DMS53 (cell line): ENCODE results near the gene DDX25.
A peak's percentile ranks its signal among the peaks of the same experiment; 100 is the strongest.
"Not testable (repeated sequence)": the region's sequence is repeated elsewhere in the genome, so short reads cannot be mapped to it uniquely, and the experiment has no call there.

Experiments used
- DNase-seq: peaks from one replicate; lab custom pipeline; 2025; lab: John Stamatoyannopoulos, UW

The DDX25 gene

DNA sequence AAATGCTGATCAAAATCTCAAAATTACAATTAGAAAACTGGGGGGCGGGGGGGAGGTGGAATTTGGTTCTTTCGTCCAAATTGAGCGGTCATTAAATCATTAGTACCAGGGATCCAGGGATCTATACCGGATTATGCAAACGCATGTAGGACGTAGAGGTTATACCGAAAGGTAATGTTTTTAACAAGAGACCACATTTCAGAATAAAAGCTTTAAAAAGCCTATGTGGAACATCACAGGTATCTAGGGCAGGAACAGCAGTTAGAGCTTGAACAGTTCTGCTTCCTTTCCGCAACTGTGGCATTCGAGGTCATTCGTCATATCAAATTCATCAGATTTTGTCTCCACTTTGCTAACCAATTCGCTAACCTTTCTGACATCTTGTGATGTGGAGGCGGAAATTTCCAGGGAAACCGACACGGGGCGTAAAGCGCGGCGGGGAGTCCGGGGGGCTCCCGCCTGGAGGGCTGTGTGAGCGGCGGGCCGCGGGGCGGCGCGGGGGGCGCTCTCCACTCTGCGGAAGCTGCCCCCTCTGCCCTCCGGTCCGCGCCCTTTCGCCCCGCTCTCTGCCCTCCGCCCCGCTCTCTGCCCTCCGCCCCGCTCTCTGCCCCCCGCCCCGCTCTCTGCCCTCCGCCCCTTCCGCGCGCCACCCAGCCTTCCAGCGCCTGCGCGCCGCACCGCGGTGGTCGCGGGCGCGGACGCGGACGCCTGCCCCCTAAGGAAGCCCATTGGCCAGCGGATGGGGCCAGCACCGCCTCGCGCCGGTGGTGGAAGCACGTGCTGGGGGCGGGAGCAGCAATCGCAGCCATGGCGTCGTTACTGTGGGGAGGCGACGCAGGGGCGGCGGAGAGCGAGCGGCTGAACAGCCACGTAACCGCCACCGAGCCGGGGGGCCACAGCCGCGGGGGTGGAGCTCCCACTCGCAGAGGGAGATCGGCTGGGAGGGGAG is at the start of gene DDX25:
DDX25 (plus strand) TSS at position 798 of the 949 bp plus-strand sequence; CDS start at position 808, 10 bp downstream.
- peak; percentile 37 for DNase-seq

DNA sequence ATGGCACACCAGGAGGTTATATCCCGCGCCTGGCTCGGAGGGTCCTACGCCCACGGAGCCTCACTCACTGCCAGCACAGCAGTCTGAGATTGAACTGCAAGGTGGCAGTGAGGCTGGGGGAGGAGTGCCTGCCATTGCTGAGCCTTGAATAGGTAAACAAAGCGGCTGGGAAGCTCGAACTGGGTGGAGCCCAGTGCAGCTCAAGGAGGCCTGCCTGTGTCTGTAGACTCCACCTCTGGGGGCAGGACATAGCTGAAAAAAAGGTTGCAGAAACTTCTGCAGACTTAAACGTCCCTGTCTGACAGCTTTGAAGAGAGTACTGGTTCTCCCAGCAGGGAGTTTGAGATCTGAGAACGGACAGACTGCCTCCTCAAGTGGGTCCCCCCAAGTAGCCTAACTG is 46.6 kb upstream of the DDX25 start:
- DNase-seq: not testable (repeated sequence)

DNA sequence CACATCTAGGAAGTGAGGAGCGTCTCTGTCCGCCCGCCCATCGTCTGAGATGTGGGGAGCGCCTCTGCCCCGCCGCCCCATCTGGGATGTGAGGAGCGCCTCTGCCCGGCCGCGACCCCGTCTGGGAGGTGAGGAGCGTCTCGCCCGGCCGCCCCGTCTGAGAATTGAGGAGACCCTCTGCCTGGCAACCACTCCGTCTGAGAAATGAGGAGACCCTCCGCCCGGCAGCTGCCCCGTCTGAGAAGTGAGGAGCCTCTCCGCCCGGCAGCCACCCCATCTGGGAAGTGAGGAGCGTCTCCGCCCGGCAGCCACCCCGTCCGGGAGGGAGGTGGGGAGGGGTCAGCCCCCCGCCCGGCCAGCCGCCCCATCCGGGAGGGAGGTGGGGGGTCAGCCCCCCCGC is 41.5 kb upstream of the DDX25 start:
- DNase-seq: not testable (repeated sequence)

DNA sequence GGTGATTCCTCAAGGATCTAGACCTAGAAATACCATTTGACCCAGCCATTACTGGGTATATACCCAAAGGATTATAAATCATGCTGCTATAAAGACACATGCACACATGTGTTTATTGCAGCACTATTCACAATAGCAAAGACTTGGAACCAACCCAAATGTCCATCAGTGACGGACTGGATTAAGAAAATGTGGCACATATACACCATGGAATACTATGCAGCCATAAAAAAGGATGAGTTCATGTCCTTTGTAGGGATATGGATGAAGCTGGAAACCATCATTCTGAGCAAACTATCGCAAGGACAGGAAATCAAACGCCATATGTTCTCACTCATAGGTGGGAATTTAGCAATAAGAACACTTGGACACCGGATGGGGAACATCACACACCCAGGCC is 39.0 kb upstream of the DDX25 start:
- not testable (repeated sequence) for DNase-seq

DNA sequence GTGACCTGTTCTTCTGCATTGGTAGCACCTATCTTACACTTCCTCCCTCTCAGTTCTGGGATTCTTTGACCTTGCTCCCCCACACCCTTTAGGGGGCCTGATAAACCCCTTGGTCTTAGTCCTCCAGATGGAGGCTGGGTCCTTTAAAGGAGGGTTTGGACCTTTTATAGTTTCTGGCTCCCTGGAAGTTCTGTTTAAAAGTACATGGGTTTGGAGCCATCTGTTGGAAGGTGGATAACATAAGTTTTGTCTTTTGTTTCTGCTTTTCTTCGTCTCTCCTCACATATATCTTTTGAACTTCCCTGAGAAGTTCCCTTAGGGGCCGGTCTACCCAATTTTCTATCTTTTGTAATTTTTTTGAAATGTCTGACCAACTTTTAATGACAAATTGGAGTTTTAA is 34.8 kb upstream of the DDX25 start:
- DNase-seq: peak; percentile 11

DNA sequence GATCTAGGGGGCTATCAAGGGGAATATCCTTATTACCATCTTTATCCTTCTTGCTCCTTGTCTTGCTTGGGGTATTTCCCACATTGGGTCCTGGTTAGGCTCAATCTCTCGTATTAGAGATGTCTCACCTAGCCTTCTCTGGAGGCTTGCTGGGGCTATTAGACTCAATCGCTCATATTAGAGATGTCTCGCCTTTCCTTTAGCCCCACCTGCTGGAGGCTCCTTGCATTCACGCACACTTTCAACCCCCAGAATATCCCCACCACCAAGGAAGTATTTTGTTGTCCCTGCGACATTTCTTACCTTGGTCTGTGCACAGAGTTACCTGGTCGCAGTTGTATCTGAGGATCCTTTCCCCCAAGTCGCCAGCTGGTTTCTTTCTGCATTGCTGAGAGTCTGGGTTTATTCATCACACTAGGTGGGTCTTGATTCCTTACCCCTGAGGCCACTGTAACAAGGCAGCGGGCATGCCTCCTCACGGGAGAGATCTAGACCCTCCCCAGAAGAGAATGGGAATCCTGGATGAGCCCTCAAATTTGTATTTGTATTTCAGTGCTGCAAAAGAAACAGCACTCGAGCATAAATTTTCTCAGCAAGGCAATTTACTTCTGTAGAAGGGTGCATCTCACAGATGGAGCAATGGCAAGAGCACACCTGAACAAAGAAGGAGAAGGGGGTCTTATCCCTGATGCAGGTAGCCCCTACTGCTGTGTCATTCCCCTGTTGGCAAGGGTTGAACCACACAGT is 32.7 kb upstream of the DDX25 start:
- DNase-seq: peak; percentile 80

DNA sequence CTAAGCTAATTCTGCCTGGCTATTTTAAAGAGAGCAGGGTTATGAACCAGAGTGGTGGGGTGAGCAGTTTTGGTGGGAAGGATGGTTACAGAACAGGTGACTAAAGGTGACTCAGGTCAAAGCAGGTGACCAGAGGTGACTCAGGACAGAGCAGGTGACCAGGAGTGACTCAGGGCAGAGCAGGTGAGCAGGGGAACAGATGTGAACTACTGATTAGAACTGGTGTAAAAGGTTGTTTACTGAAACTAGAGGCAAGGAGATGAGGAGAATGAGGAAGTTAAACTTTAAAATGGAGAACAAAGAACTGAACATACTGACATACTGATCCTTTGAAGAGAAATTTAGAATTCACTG is 32.2 kb upstream of the DDX25 start:
- DNase-seq: peak; percentile 63

DNA sequence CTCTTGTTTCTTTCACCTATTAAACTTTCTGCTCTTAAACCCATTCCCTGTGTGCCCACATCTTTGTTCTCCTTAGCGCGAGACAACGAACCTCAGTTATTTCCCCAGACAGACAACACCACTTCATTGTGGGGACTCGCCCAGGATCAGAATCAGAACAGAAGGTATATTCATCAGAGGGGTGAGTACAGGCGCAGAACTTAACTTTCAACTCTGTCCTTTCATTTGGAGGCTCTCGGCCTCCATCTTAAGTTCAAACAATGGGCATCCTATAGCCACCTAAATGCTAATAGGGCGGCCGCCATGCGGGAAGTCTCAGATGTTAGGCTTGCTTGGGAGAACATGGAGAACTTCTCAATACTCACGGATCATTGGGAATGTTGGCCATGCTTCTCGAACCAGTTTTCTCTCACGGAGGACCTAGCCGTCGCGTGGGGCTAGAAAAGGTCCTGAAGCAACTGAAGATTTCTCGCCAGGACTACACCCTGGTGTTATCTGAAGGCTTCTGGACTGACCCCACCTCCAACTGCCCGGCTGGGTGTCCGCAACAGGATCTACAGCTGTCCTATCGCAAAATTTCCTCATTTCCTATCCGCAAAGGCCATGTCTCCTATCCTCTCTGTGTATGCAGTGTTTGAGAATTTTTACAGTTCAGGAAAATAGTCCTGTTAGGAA is 30.3 kb upstream of the DDX25 start:
- DNase-seq: no peak

DNA sequence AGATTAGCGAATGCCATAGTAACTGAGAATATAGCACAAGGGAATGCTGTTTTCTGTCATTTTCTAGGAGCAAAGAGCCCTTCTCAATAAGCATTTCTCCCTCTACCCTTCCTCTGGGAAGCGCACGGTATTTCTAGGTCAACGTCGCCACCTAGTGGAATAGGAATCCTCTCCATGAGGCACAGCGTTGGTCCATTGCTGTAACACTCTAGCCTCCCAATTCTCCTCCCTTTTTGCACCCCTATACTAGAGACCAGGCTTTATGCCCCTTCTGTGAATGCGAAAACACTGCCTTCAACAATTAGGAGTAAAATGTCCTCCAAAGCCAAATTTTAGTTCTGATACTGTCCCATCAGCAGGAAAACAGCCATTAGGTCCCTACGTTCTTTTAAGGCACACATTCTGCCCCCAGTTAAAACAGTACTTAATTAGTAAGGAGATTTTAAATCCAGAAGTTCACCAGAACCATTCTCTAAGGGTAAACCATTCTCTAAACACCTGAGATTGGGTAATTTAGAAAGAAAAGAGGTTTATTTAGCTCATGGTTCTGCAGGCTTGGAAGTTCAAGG is 29.7 kb upstream of the DDX25 start:
- peak; percentile 87 for DNase-seq

DNA sequence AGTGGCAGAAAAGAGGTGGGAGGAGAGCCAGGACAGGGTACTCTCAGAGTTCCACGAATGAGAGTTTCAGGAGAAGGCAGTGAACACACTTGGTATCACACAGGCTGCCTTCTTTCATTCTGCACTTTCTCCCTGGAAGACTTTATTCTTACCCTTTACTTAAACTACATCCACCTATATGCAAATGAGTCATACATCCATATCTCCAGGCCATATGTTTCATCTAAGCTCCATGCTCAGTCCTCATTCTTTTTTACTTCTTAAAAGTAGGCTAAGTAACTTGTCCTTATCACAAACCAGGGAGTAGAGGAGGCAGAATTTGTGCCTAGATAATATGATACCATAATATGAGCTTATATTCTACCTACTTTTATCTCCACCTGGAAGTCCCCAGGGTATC is 23.0 kb upstream of the DDX25 start:
- no peak for DNase-seq

DNA sequence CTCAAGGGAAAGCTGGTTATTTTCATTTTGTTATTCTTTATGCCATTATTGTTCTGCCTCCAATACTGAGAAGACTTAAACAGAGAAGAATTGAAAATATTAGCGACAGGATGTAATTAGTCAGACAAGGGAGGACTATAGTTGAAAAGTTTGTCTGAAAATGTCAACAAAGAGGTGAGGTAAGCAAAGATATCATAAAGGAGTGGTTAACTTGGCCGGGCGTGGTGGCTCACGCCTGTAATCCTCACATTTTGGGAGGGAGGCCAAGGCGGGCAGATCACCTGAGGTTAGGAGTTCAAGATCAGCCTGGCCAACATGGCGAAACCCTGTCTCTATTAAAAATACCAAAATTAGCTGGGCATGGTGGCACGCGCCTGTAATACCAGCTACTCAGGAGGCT is 20.9 kb upstream of the DDX25 start:
- no peak for DNase-seq

GRCh38 chr11:125886997-125887372 is 17.3 kb upstream of the DDX25 start:
- peak; percentile 89 for DNase-seq

DNA sequence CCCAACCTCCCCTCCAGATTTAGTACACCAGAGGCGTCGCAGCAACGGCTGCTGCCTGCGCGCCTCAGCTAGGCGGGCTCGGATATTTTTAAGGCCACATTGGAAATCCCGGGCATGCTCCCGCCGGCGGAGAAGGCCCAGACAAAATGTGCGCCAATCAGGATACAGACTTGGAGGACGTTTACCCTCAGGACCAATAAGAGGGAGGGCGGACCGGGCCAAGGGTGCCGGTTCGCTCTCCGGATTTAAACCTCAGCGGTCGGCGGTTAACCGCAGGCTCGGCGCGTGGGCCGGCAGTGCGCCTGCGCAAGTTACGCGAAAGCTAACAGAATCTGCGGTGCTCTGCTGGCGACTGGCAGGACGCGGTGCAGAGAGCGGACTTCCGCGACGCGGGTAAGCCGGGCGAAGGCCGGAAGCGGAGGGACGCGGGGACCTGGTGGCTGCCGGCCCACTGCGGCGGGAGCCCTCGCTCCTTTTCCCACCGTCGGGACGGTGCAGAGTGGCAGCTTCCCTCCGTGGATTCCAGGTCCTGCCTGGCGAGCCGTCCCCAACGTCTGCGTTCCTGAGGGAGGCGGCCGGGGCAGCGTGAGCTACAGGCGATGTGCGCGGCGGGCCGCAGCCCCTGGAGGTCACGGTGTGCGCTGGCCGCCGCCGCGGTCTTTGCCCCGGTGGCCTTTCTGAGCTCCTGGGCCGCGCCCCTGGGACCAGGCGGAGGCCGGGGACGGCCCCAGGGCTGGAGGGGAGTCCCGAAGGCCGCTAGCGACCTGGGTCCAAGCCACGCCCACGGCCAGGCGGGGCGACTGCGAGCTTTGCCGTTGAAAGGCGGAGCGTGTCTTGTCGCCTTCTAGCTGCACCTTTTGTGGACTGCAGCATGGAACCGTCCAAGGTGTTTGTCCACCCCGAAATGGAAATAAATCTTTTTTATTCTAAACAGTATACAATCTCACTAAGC is 16.7 kb upstream of the DDX25 start, which contains the start of gene HYLS1:
HYLS1 (plus strand) TSS at position 296 of the 952 bp plus-strand sequence. CDS start 11,701 bp downstream, outside the sequence.
- peak; percentile 99 for DNase-seq

DNA sequence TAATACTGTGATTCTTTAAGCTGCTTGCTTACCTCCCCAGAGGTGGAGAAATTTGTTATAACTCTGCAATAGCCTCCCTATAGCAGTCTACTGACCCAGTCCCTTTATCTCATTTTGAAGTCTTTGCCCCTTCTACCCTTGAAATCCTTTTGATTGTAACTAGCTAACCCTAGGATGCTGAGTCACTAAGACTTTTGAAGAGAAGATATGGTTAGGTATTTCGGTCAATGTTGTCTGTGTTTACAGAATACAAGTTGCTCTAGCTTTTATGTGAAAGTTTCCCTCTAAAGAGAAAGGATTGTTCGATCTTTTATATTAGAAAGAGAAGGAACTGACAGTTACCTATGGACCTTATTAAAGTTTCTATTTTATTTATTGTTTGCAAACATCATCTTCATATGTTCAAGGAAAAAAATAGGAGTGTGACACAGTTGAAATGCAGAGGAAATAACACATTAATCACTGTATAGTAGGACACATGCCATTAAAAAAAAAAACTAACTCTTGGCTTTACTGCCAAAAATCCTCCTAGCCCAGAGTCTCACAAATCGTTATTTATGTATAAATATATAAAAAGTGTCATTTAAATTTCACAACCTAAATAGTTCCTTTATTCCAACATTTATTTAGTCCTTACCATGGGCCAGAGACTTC is 13.7 kb upstream of the DDX25 start:
- no peak for DNase-seq

- no peak for DNase-seq
Measured at GRCh38 chr11:125892071-125892470, 12.2 kb upstream of the DDX25 start.

- no peak for DNase-seq
Measured at GRCh38 chr11:125892994-125893393, 11.3 kb upstream of the DDX25 start.

DNA sequence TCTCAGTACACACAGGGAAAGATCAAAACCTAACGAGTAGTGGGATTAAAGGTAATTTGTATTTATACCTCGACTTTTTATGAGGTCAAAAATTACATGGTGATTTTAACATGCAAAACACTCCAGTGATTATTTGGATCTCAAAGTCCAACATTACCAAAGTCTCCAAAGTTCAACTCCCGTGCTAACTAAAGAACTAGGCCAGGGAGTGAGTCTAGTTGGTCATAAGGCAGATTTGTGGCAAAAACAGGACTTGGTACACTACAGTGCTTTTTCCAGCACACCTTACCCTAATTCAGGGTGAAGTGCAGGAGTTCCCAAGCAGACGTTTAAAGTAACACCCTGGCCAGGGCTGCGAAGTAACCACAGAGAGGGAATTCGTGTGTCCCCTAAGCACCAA is 2.4 kb upstream of the DDX25 start:
- peak; percentile 37 for DNase-seq

GRCh38 chr11:125902277-125902926 is 1.9 kb upstream of the DDX25 start:
- peak; percentile 61 for DNase-seq

DNA sequence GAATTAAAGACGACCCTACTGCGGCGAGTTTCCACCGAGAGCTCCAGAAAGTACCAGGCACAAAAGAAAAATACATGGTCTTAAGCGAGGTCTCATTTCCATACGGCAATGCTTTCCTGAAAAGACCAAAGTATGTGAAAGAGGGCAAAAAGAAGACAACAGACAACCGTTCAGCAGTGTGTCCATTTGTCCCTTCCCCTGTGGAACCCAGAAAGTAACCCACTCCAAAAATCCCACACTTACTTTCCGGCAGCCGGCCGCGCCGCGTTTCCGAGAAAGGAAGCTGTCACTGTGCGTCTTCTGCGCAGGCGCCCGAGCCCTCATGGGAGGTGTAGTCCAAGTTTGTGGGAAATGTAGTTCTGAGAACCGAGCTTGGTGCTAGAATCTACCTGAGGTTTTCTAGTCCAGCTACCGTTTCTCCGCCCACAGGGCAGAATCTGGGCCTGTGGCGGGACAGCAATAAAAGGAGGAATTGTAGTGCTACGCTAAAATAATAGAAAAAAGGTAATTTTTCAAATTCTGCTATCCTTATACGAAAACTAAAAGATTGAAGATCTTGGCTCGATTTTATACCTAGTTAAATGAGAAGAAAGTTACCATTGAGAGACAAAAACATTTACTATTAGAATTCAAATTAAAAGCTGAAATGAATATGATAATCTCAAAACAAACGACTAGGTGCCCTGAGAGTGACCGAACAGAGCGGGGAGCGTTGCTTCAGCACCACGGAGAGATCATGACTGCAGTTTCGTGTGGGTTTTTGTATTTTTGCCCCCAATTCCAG is 1.2 kb upstream of the DDX25 start, which contains the start of gene PUS3:
PUS3 (minus strand) TSS at position 280 of the 784 bp plus-strand sequence. CDS start 6,922 bp downstream, outside the sequence.
- DNase-seq: peak; percentile 97
